Muscle of leg (tissue), 11 donors: ENCODE data around the gene KLRF1. TPM values are rescaled to one million over a fixed set of nuclear protein-coding genes. Genes with fewer than 3 reads are reported as not detected.
A peak's percentile ranks its signal among the peaks of the same experiment; 100 is the strongest.

Experiments used
- DNase-seq: peaks from one replicate; pipeline ENCODE4 v3.0.0; 2013
- H3K27ac ChIP-seq: one replicate; pipeline ENCODE4 v1.5.1; 2013; ENCODE audit warnings: mild to moderate bottlenecking, low read length, control low read depth
- H3K27me3 ChIP-seq: one replicate; pipeline ENCODE4 v1.6.1; 2013; ENCODE audit warnings: low read length; ENCODE audit not compliant: control insufficient read depth, insufficient read depth
- H3K36me3 ChIP-seq: one replicate; pipeline ENCODE4 v1.6.1; 2013; ENCODE audit warnings: low read length; ENCODE audit not compliant: control insufficient read depth, insufficient read depth
- H3K4me1 ChIP-seq: one replicate; pipeline ENCODE4 v1.6.1; 2013; ENCODE audit warnings: low read length; ENCODE audit not compliant: control insufficient read depth, insufficient read depth
- H3K4me3 ChIP-seq: one replicate; pipeline ENCODE4 v1.5.1; 2013; ENCODE audit warnings: low read length, control low read depth
- H3K9me3 ChIP-seq: replicated peaks from 2 replicates; pipeline ENCODE4 v1.6.1; 2013; ENCODE audit warnings: low read depth, low read length; ENCODE audit not compliant: control insufficient read depth
- WGBS: methylation state at CpG from one replicate; pipeline ENCODE4 v1.1.5; 2013; ENCODE audit warnings: missing lambda C conversion rate; ENCODE audit not compliant: insufficient coverage; 5-methylcytosine and 5-hydroxymethylcytosine counted together
- polyA plus RNA-seq, 8 donors: library from polyadenylated mRNA; unstranded; fragments of 120-200 nt; gene quantifications; one replicate each; pipeline versions ENCODE4 v1.2.1 to v1.2.3, GENCODE V29; 2013; ENCODE audit warnings: inconsistent platforms in 1 of 8, low replicate concordance in 1 of 8; ENCODE audit not compliant: insufficient read length in 8 of 8, insufficient read depth in 1 of 8
- total RNA-seq: library from RNA; stranded (reverse); fragments of 120-200 nt; gene quantifications from one replicate; pipeline ENCODE4 v1.2.4, GENCODE V29; 2013

Gene KLRF1
- total and polyA plus RNA-seq, 9 donors, result 0.17 to 0.38 (median 0.25) TPM; not detected in 2

DNA sequence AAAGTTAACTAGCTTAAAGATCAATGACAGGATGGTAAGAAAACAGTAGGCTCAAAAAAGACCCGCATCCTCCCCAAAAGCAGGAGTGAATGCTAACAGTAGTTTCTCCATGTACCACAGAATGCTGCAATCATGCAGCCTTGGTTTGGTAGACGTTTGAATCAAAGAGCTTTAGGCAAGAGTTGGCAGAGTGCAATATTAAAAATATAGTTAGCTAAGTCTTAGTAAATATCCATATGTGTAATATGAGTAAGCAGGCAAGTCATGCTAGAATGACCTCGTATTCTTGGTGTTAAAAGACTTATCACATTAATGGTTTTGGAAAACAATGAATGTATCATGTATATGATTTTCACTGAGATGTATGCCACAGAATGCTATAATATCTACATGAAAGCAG lies 18.8 kb upstream of the KLRF1 start:
- no peaks in the 10 kb centered on the region for H3K4me1 ChIP-seq
- WGBS, result no CpG with 5 or more reads among the region's 3 CpGs
- no peaks in the 10 kb centered on the region for H3K27me3 ChIP-seq
- H3K4me3 ChIP-seq, result no peak overlapping the region
- no peak for DNase-seq
- no peak overlapping the region for H3K27ac ChIP-seq
- H3K36me3 ChIP-seq, result no peaks in the 10 kb centered on the region
- H3K9me3 ChIP-seq, result no peaks in the 10 kb centered on the region

DNA sequence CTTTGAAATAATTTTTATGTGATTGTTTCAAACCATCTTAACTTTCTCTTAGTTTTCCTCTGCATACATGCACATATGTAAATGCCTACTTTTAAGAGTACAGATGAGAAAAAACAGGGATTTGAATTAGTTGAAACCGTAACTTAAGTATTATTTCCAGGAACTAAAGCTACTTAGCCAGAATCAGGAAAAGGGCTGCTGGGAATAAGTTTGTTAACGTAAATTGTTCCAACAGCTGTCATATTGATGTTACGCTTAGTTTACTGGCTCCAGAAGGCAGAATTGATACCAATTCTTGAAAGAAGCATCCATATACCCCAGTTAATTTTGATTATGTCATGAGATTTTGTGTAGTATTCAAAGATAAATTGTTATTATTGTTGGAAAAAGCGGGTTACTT lies 17.9 kb upstream of the KLRF1 start:
- WGBS, result no CpG with 5 or more reads among the region's 4 CpGs
- H3K4me1 ChIP-seq, result no peaks in the 10 kb centered on the region
- H3K9me3 ChIP-seq, result no peaks in the 10 kb centered on the region
- DNase-seq, result peak; percentile 49
- H3K4me3 ChIP-seq, result no peak overlapping the region
- no peak overlapping the region for H3K27ac ChIP-seq
- H3K36me3 ChIP-seq, result no peaks in the 10 kb centered on the region
- H3K27me3 ChIP-seq, result no peaks in the 10 kb centered on the region

GRCh38 chr12:9809866-9810265 lies 17.4 kb upstream of the KLRF1 start:
- no peaks in the 10 kb centered on the region for H3K9me3 ChIP-seq
- no peak overlapping the region for H3K27ac ChIP-seq
- H3K36me3 ChIP-seq, result no peaks in the 10 kb centered on the region
- no peak overlapping the region for H3K4me3 ChIP-seq
- H3K27me3 ChIP-seq, result no peaks in the 10 kb centered on the region
- H3K4me1 ChIP-seq, result no peaks in the 10 kb centered on the region
- no peak for DNase-seq

DNA sequence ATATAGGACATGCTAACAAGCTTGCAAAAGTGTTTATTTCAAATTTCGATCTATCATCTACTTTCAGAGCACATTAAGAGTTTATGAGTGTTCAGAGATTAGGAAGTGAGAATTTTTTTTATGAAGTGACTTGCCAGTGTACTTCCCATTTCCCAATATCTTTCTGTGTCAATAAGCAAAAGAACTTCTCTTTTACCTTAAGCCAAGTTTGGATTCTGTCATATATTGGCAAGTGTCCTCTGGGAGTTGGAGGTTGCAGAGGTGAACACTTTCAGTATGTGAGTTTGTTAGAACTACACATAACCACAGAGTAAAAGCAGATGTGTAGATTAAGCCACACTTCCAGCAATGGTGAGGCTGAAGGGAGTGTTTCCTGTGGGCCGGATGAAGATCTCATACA lies 16.6 kb upstream of the KLRF1 start:
- Histone ChIP-seq H3K27me3 (no peaks in the 10 kb centered on the region), H3K4me3 (no peak overlapping the region), H3K27ac (no peak overlapping the region), H3K4me1 (no peaks in the 10 kb centered on the region), H3K36me3 (no peaks in the 10 kb centered on the region), H3K9me3 (no peaks in the 10 kb centered on the region)
- no CpG with 5 or more reads among the region's 2 CpGs for WGBS
- peak; percentile 40 for DNase-seq

GRCh38 chr12:9811621-9812020 lies 15.7 kb upstream of the KLRF1 start:
- 67% methylated on average over 1 of the region's 5 CpGs for WGBS
- Histone ChIP-seq H3K27ac (no peak overlapping the region), H3K4me1 (no peaks in the 10 kb centered on the region), H3K27me3 (no peaks in the 10 kb centered on the region), H3K36me3 (no peaks in the 10 kb centered on the region), H3K4me3 (no peak overlapping the region), H3K9me3 (no peaks in the 10 kb centered on the region)
- no peak for DNase-seq

DNA sequence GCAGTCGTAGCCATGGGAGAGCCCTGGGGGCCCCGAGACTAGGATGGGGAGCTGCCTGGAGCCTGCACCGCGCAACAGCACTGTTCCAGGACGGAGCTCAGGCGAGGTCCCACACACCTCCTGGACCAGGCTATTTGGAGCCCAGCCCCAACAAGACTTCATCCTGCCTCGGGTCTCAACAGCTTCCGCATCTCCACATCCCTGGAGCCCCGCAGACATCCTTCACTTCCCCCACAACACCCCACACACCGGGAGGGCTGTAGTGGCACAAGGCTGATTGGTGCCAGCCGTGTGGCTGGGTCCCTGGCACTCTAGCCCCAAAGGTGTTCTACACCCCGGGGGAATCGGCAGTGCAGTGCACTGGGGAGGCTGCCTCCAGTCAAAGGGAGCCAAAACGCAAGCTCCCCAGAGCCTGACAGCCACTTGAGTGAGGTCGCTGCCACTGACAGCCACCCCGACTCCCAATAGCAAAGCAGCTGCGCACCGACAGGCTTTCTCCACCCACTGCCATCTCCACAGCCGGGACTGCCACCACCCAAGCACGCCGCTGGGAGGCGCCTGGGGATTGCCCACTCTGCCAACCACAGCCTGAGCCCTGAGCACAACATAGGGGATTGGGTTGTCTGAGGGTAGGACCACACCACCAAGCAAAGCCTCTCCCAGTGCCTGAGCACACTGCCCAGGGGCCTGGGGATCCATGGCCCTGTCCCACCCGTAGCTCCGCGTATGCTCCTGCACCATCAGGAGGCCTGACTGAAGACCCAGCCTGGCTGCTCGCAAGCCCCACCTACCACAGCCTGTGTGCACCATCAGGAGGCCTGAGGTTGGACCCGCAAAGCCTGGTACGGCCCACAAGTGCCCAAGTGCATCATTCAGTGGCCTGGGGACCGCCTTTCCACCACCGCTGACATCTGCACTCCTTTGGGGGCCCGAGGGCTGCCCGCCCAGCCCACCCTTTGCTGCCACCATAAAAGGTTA lies 13.2 kb upstream of the KLRF1 start:
- no peak overlapping the region for H3K4me3 ChIP-seq
- peak; percentile 20 for DNase-seq
- WGBS, result 59% methylated on average over 27 of the region's 32 CpGs

DNA sequence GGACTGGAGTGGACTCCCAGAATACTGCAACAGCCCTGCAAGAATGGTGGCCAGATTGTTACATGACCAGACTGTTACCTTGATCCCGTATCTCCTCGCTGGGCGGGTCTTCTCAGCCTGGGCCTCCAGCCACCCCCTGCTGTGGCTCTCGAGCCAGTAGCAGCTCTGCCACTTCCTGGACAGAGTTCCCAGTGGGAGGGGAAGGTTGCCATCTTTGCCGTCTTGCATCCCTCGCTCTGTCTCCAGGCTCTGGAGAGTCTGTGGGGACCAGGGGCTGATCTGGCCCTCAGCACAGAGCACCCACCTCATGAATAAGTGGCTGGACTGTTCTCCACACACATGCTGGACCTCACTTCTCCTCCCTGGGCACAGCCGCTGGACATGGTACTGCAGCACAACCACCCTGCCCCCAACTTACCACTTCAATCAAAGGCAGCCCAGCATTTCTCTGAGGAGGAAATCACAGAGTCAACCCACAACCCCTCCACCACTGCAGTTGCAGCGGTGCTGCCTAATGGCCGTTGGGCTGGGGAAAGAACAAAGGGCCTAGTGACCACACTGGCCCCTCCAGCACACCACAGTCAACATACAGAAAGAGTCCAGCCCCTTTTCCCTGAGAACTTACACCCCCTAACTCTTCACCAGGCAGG lies 6.9 kb upstream of the KLRF1 start:
- no peaks in the 10 kb centered on the region for H3K36me3 ChIP-seq
- H3K27me3 ChIP-seq, result no peaks in the 10 kb centered on the region
- no peak overlapping the region for H3K27ac ChIP-seq
- DNase-seq, result no peak
- H3K4me1 ChIP-seq, result no peaks in the 10 kb centered on the region
- H3K9me3 ChIP-seq, result no peaks in the 10 kb centered on the region
- no peak overlapping the region for H3K4me3 ChIP-seq
- 80% methylated on average over 5 of the region's 9 CpGs for WGBS

More for the DNA sequence above, 13.2 kb upstream of the KLRF1 start:
- no peaks in the 10 kb centered on the region for H3K9me3 ChIP-seq
- no peak overlapping the region for H3K27ac ChIP-seq
- H3K36me3 ChIP-seq, result no peaks in the 10 kb centered on the region
- H3K27me3 ChIP-seq, result no peaks in the 10 kb centered on the region
- H3K4me1 ChIP-seq, result no peaks in the 10 kb centered on the region

DNA sequence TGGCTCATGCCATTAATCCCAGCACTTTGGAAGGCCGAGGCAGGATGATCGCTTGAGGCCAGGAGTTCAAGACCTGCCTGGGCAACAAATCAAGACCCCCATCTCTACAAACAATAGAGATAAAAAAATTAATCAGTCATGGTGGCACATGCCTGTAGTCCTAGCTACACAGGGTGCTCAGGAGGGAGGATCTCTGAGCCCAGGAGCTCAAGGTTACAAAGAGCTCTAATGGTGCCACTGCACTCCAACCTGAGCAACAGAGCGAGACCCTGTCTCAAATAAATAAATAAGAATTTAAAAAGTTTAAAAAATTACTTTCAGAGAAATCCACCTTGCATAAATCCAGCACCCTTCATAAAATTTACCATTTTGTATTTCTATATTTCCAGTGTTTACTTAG lies 2.2 kb downstream of the KLRF1 start:
- H3K9me3 ChIP-seq, result no peaks in the 10 kb centered on the region
- no CpG with 5 or more reads among the region's 3 CpGs for WGBS
- H3K36me3 ChIP-seq, result no peaks in the 10 kb centered on the region
- no peaks in the 10 kb centered on the region for H3K27me3 ChIP-seq
- H3K27ac ChIP-seq, result no peak overlapping the region
- no peak overlapping the region for H3K4me3 ChIP-seq
- H3K4me1 ChIP-seq, result no peaks in the 10 kb centered on the region
- no peak for DNase-seq

DNA sequence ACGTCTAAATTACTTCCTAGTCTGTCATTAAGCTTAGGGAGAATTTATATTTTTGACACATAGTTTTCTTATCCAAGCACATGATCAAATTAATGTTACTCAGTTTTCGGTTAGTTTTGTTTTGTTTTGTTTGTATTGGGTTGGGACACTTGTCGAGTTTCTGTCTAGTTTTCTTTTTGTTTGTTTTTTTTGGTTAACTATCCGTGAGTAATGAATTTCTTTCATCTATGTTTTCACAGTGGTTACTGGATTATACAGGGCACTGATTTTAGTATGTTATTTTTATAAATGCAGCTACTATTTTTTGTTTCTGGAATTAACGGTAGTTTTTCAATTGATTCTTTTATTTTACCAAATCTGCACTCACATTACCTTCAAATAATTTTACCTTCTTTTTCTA lies 2.7 kb downstream of the KLRF1 start:
- no peak overlapping the region for H3K27ac ChIP-seq
- H3K27me3 ChIP-seq, result no peaks in the 10 kb centered on the region
- H3K4me3 ChIP-seq, result no peak overlapping the region
- no peaks in the 10 kb centered on the region for H3K36me3 ChIP-seq
- H3K9me3 ChIP-seq, result no peaks in the 10 kb centered on the region
- no peak for DNase-seq
- no peaks in the 10 kb centered on the region for H3K4me1 ChIP-seq
- no CpG with 5 or more reads among the region's 5 CpGs for WGBS

GRCh38 chr12:9831720-9832119 lies 4.4 kb downstream of the KLRF1 start:
- no peak overlapping the region for H3K4me3 ChIP-seq
- DNase-seq, result no peak
- no CpG with 5 or more reads among the region's 3 CpGs for WGBS
- no peaks in the 10 kb centered on the region for H3K9me3 ChIP-seq
- no peak overlapping the region for H3K27ac ChIP-seq
- no peaks in the 10 kb centered on the region for H3K36me3 ChIP-seq
- H3K27me3 ChIP-seq, result no peaks in the 10 kb centered on the region
- no peaks in the 10 kb centered on the region for H3K4me1 ChIP-seq
